Occipital lobe (tissue), 2 donors: ENCODE data around the gene CALHM6. TPM values are rescaled to one million over a fixed set of nuclear protein-coding genes. Genes with fewer than 3 reads are reported as not detected.
"Not testable (repeated sequence)": the region's sequence is repeated elsewhere in the genome, so short reads cannot be mapped to it uniquely, and the experiment has no call there.

ENCODE experiments used
- DNase-seq: peaks from one replicate; lab custom pipeline; 2025; lab: John Stamatoyannopoulos, UW
- total RNA-seq: library from RNA; depleted of rRNA; stranded (reverse); fragments of >200 nt; gene quantifications from one replicate; pipeline ENCODE4 v1.2.3, GENCODE V29; 2014

Gene CALHM6
- total RNA-seq, 1 donor from 2014 or later = 2.7 TPM

DNA sequence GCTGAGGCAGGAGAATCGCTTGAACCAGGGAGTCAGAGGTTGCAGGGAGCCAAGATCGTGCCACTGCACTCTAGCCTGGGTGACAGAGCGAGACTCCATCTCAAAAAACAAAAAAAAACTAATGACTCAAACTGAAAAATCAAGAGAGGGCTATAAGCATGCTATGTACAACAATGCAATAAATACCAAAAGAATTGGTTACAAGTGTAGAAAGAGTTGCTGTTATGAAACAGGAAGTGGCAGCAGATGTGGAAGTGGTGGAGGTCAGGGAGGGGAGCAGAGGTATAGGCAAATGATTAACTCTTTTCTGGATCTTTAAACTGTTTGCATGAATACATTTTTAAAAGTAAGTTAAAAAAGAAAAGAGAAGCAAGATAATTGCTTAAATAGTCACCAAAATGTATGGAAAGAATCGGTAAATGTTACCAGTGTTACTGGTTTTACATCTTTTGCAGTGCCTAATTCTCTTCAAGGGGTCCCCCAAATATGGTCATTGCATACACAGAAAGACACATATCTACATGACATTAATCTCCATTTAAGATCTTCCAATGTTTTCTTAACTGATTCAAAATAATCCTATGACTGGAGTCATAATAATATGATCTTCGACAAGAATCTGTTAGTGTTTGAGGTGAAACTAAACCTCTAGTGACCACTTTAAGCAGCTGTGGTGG, 15.0 kb downstream of the CALHM6 start:
- DNase-seq = no peak

DNA sequence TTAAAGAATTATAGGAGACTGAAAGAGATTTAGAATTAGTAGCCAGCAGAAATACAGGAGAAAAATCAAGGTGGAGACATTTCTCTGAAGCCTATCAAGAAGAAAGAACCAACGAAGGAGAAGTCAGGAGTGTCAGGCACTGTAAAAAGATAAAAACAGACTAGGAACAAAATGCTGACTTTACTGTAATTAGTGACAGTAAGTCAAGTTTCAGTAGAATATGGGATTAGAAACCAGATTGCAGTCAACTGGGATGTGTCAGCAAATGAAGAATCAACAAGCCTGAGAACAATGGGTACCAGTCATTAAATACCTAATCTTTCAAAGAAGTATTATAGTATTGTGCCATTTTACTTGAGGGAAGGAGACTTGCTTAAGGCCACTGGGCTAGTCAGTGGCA, 21.6 kb downstream of the CALHM6 start:
- DNase-seq = no peak

GRCh38 chr6:116483616-116484015, 22.4 kb downstream of the CALHM6 start:
- DNase-seq = no peak

DNA sequence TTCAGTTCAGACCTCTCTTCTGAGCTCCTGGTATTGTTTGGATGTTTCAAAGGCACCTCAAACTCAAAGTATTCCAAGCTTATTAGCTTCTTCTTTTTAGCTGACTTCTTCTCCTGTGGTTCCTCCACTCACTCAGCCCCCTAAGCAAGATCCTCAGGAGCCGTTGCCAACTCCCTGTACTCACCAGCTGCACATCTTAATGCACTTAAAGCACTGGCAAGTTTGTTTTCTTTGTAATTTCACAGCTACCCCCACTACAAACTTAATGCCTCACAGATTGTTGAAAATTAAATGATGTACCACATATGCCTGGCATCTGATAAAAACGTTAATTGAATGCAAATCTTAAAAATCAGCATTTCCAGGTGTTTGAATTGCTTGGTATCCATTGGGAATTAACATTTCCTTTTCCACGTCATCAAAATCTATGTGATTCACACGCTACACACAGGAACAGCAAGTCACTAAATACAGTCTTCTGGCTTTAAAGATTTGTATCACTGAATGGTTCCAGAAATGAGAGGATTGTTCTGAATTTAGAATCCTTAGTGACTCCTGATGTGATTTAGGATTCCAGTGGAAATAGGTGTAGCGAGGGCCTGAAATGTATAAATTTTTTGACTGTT, 24.5 kb downstream of the CALHM6 start:
- no peak for DNase-seq

- DNase-seq = no peak
Observed at GRCh38 chr6:116491610-116492330, 30.6 kb downstream of the CALHM6 start.

- DNase-seq = no peak
Observed at GRCh38 chr6:116492331-116493067, 31.3 kb downstream of the CALHM6 start.

- DNase-seq = not testable (repeated sequence)
Observed at GRCh38 chr6:116495161-116495560, 34.0 kb downstream of the CALHM6 start.

- DNase-seq = no peak
Observed at GRCh38 chr6:116497113-116497676, 36.0 kb downstream of the CALHM6 start.

- no peak for DNase-seq
Observed at GRCh38 chr6:116500969-116501433, 39.8 kb downstream of the CALHM6 start.

DNA sequence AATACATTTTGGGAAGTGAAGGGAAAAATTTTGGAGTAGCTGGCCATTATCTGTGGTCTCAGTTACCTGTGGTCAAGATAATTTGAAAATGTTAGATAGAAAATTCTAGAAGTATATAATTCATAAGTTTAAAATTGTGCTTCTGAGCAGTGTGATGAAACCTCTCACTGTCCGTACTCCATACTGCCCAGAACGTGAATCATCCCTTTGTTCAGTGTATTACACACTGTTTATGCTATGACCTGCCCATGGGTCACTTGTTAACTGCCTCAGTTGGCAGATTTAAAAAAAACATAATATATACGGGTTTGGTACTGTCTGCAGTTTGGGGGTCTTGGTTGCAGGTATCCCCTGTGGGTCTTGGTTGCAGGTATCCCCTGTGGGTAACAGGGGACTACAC, 46.1 kb downstream of the CALHM6 start:
- no peak for DNase-seq

DNA sequence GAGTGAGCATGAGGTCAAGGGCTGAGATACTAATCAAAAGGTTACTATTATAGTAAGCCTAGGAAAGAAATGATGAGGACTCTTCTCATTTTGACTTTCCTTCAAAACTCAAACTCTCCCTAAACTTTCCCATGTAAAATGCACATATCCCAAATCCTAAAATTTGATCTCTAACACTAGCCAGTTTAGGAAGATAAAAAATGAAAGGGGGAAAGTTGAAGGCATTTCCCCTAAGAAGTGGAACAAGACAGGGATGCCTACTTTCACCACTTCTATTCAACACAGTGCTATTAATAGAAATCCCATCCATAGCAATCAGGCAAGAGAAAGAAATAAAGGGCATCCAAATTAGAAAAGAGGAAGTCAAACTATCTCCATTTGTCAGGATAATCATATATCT, 47.4 kb downstream of the CALHM6 start:
- no peak for DNase-seq

- no peak for DNase-seq
Observed at GRCh38 chr6:116511424-116512110, 50.4 kb downstream of the CALHM6 start, which contains the start of gene CALHM5. CALHM5 (plus strand) TSS chr6:116511639; CDS start chr6:116511697, 58 bp downstream.

- no peak for DNase-seq
Observed at GRCh38 chr6:116512111-116512559, 51.0 kb downstream of the CALHM6 start.

DNA sequence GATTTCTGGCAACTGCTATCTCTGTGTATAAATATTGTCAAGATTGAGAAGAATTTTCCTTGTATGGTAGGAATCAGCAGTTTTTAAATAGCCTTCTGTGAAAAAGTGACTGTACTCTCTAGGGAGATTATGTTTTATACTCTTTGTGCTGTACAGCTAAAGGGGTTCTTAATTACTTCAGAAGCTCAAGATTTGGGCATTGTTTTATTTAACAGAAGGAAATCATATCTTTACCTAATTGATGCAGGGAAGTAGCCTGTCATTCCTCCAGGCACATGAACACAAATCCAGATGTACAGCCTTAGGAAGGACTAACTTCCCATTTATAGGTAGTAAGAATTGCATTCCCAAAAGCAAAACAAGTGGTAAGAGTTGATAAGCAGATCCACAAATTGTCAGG, 51.6 kb downstream of the CALHM6 start:
- DNase-seq = no peak

Other genes with a start within 250 kb of the CALHM6 start
- gene TSPYL4, start 207.3 kb upstream of the CALHM6 start, total RNA-seq = 70.2 TPM
- gene TSPYL1, start 181.4 kb upstream of the CALHM6 start, total RNA-seq = 205 TPM
- 26.2 TPM for gene DSE, start 90.4 kb upstream of the CALHM6 start, total RNA-seq
- gene CALHM5, start 50.3 kb downstream of the CALHM6 start, total RNA-seq = 0.78 TPM
- gene TRAPPC3L, start 84.3 kb downstream of the CALHM6 start, total RNA-seq = not detected
- gene CALHM4, start 92.4 kb downstream of the CALHM6 start, total RNA-seq = not detected
- 33.4 TPM for gene RWDD1, start 110.1 kb downstream of the CALHM6 start, total RNA-seq
- gene RSPH4A, start 155.1 kb downstream of the CALHM6 start, total RNA-seq = 2.7 TPM
- gene ZUP1, start 207.4 kb downstream of the CALHM6 start, total RNA-seq = 47.1 TPM
- gene KPNA5, start 219.8 kb downstream of the CALHM6 start, total RNA-seq = 96.7 TPM